Motor neuron (in vitro differentiated cells): Measurements from ENCODE around the gene RAD23A. TPM values are rescaled to one million over a fixed set of nuclear protein-coding genes. Genes with fewer than 3 reads are reported as not detected.

Experiments used
- ATAC-seq, 8 experiments: fragments of 200-7000 bp; cut with Tn5 transposase; replicated peaks in 6 of 8; 2 replicates each; pipeline ENCODE4 v1.8.0; 2021; ENCODE audit warnings: mild to moderate bottlenecking in 8 of 8, moderate library complexity in 8 of 8
- H3K27ac ChIP-seq, 2 donors: fragments of 250-450 bp; sonication (Bioruptor Pico); 2 replicates each; pipeline ENCODE4 v1.9.0; 2021; ENCODE audit warnings: antibody characterized with exemption in 2 of 2, mild to moderate bottlenecking in 2 of 2, moderate library complexity in 1 of 2
- H3K4me1 ChIP-seq, 2 donors: fragments of 250-450 bp; sonication (Bioruptor Pico); replicated peaks in 1 of 2; 2 replicates each; pipeline ENCODE4 v1.6.1; 2021; ENCODE audit warnings: antibody characterized with exemption in 2 of 2, mild to moderate bottlenecking in 2 of 2, moderate library complexity in 1 of 2
- H3K4me3 ChIP-seq, 5 donors: fragments of 250-450 bp; sonication (Bioruptor Pico); 2 replicates each; pipeline ENCODE4 v1.9.0; 2021; ENCODE audit warnings: antibody characterized with exemption in 5 of 5, mild to moderate bottlenecking in 5 of 5, moderate library complexity in 4 of 5
- WGBS, 10 experiments: fragments of 450-650 bp; shearing (Covaris generic); methylation state at CpG; one replicate each; pipeline ENCODE4 v1.0.0; 2022; 5-methylcytosine and 5-hydroxymethylcytosine counted together
- in situ Hi-C, 9 experiments: fragments of 400-800 bp; cut with MboI; loops; one replicate each; pipeline ENCODE4 v1.15.0; 2021; ENCODE audit warnings: low sequenced_read_pairs in 9 of 9, low pct_unique_long_range_greater_than_20kb in 2 of 9; ENCODE audit not compliant: unreplicated experiment in 9 of 9
- total RNA-seq, 8 experiments: library from RNA; unstranded; fragments of 300-600 nt; gene quantifications; 2 replicates each; pipeline versions ENCODE4 v1.2.3 to v1.2.4, GENCODE V29; 2022

Gene RAD23A
- total RNA-seq, 8 experiments from 2014 or later = 41.9 to 114 (median 67.4) TPM

- 90 to 100% (median 100%) methylated on average over 1 to 5 of the region's 19 CpGs; no CpG with 5 or more reads in 3 of the 10 experiments for WGBS, 10 experiments
- peaks cover 9 to 12% of the 10 kb centered on the region in 2 donors for H3K4me1 ChIP-seq
- H3K27ac ChIP-seq = no peak overlapping the region
- no peak for ATAC-seq
- H3K4me3 ChIP-seq = no peak overlapping the region
- in situ Hi-C loops = no loop called here
These were observed 15.5 kb upstream of the RAD23A start for GRCh38 chr19:12930002-12930645.

DNA sequence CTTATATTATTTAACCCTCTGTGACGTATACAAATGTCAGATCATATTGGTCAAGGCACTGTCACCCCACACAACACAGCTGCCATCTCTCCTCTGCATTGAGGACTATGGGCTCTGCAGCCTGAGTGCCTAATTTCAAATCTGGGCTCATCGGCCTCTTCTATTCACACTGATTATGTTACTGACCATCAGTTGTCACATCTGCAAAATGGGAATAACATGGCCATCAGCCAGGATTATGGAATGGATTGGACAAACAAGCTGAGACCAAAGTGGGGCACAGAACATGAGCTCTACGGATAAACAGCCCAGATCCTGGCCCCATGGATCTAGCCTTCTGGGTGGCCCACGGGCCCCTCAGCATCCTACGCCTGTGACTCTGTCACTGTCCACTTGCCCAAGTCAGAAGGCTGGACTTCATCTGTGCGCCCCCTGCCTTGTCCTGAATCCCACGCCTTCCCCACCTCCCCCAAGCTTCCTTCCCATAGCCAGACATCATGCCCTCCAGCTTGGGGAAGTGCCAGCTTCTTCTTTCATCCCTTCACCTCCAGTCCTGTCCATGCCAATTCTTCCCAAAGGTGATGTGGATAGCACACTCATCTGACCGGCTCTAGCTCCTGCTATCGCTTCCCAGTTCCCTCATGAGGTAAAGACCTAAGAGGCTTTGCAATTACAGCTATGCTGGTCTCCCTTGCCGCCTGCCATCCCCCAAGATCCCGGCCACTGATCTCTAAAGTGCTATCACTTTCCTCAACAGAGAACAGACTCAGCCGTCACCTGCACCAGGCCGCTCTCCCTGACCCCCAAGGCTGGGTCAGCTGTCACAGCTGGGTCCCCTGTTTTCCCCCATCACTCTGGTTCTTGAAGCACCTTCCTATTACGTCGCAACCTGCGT is 13.0 kb upstream of the RAD23A start:
- peaks cover 16 to 18% of the 10 kb centered on the region in 2 donors for H3K4me1 ChIP-seq
- 10 to 100% (median 33%) methylated on average over 1 to 7 of the region's 16 CpGs; no CpG with 5 or more reads in 1 of the 10 experiments for WGBS, 10 experiments
- H3K27ac ChIP-seq = peak overlapping the region; percentile 96 to 98
- ATAC-seq = no peak
- peak overlapping the region; percentile 78 to 100 (median 88) for H3K4me3 ChIP-seq
- in situ Hi-C loops = no loop called here

DNA sequence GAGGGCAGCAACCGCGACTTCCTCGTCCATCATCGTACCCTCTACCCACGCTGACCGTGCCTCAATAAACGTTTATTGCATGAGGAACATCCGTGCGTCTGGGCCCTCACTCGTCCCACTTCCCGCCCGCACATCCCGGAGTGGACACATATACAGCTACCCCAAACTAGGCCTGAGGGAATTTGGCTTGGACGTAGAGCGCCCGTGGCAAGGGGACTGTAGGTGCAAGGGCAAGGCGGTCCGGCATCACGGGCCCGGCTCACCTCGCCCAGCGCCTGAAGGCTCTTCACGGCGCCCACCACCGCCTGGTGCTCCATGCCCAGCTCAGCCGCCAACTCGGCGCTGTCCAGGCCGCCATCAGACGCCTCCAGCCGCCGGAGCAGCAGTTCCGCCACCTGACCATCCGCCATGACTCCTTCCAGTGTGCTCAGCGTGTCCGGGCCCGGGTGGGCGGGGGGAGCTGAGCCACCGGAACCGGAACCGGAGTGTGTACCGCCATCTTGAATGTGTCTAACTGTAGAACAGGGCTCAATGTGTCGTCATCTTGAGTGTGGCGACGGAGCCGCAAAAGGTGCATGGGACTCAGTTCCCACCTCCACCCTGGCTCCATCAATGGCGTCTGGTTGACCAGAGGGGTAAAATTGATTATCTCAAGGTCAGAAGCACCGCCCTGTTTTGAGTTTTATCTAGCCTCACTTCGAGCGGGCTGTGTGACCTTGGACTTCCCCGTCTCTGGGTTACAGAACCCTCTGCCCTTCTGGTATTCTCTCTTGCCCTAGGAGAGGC is 12.2 kb upstream of the RAD23A start, which contains the start of gene FARSA:
TSS of gene FARSA (minus strand) at position 425 of the 786 bp plus-strand sequence. CDS start at position 410, 15 bp downstream.
- Histone ChIP-seq H3K27ac (peak within 1 kb of the TSS; percentile 96 to 98), H3K4me3 (peak within 1 kb of the TSS; percentile 78 to 100 (median 88)), H3K4me1 (peaks cover 17 to 20% of the 10 kb centered on the region in 2 donors)
- WGBS, 10 experiments = 0 to 36% (median 3%) methylated on average over 4 to 18 of the region's 51 CpGs; no CpG with 5 or more reads in 4 of the 10 experiments
- in situ Hi-C loops = no loop called here
- ATAC-seq = peak; percentile 62 to 73 (median 68)

DNA sequence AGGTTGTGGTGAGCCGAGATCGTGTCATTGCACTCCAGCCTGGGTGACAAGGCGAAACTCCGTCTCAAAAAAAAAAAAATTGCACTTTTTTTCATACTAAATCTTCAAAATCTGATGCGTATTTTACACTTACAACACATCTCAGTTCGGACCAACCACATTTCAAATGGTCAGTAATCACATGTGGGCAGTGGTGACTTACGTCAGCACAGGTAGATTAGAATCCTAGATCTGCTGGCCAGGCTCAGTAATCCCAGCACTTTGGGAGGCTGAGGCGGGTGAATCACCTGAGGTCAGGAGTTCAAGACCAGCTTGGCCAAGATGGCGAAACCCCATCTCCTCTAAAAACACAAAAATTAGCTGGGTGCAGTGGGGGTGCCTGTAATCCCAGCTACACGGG is 10.6 kb upstream of the RAD23A start:
- no peak overlapping the region for H3K4me3 ChIP-seq
- H3K27ac ChIP-seq = no peak overlapping the region
- no peak for ATAC-seq
- H3K4me1 ChIP-seq = peaks cover 23 to 27% of the 10 kb centered on the region in 2 donors
- in situ Hi-C loops = no loop called here
- WGBS, 10 experiments = 71 to 100% (median 90%) methylated on average over 1 to 2 of the region's 10 CpGs; no CpG with 5 or more reads in 5 of the 10 experiments

DNA sequence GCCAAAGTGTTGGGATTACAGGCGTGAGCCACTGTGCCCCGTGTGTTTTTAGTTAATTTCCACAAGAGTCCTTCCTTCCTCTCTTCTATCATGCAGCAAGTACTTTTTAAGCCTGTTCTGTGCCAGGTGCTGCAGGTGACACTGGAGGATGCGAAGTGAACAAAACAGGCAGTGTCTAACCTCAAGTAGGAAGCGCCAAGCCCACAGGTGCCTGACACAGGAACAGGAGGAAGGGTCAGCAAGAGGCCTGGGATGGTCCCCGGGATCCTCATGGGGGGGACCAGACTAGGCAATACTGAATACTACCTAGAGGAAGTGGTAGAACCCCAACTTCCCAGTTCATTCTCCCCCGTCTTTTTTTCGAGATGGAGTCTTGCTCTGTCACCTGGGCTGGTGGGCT is 9.1 kb upstream of the RAD23A start:
- WGBS, 10 experiments = 72 to 100% (median 90%) methylated on average over 1 to 5 of the region's 7 CpGs; no CpG with 5 or more reads in 2 of the 10 experiments
- Histone ChIP-seq H3K4me1 (peaks cover 28 to 34% of the 10 kb centered on the region in 2 donors), H3K27ac (no peak overlapping the region), H3K4me3 (no peak overlapping the region)
- in situ Hi-C loops = no loop called here
- ATAC-seq = no peak

DNA sequence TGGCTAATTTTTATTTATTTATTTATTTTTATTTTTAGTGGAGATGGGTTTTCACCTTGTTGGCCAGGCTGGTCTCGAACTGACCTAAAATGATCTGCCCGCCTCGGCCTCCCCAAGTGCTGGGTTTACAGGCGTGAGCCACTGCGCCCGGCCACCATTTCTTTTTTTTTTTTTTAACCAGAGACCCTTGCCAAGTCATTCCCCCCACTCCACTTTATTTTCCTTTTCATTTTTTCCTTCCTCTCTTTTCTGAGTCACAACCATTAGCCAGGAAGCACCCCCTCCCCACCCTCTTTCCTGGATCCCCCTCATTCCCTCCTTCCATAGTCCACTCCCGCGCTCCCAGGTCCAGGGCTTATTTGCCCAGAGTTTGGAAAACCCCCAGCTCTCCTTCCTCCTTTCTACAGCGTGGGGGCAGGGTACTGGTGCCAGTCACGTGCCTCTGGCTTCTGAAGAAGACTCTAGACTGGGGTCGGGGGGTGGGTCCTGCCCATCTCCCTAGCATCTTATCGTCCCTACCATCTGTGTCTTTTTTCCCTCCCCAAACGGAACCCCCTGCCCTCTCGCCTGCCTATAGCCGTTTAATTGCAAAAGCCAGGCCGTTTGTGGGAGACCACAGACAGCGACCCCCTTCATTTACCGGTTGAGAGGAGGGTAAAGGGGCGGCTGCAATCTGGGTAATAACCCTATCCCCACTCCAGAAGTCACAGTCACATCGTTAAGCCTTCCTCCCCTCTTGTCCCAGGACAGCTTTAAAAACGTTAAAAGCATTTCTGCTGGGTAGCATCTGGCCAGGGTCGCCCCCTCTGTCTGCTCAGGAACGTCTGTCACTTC is 8.4 kb upstream of the RAD23A start:
- Histone ChIP-seq H3K27ac (peak overlapping the region; percentile 3 to 63), H3K4me3 (peak overlapping the region; percentile 43 to 99 (median 90)), H3K4me1 (peaks cover 28 to 29% of the 10 kb centered on the region in 2 donors)
- in situ Hi-C loops = no loop called here
- WGBS, 10 experiments = 0 to 84% (median 44%) methylated on average over 1 to 13 of the region's 23 CpGs; no CpG with 5 or more reads in 2 of the 10 experiments
- ATAC-seq = no peak

GRCh38 chr19:12937927-12938778 is 7.5 kb upstream of the RAD23A start, which contains the start of gene CALR:
TSS of gene CALR (plus strand) at chr19:12938609. CDS start at chr19:12938680, 71 bp downstream.
- Histone ChIP-seq H3K27ac (peak within 1 kb of the TSS; percentile 91 to 92), H3K4me1 (peaks cover 24 to 25% of the 10 kb centered on the region in 2 donors), H3K4me3 (peak within 1 kb of the TSS; percentile 81 to 99 (median 90))
- 0 to 17% (median 1%) methylated on average over 1 to 23 of the region's 63 CpGs; no CpG with 5 or more reads in 5 of the 10 experiments for WGBS, 10 experiments
- ATAC-seq = peak; percentile 83 to 93 (median 91)
- in situ Hi-C loops = no loop called here

GRCh38 chr19:12938779-12939601 is 6.7 kb upstream of the RAD23A start:
- 0 to 4% (median 0%) methylated on average over 1 to 21 of the region's 54 CpGs for WGBS, 10 experiments
- peak overlapping the region; percentile 81 to 99 (median 90) for H3K4me3 ChIP-seq
- in situ Hi-C loops = no loop called here
- ATAC-seq = peak in 7 of 8 experiments; percentile 6 to 33 (median 11)
- peak overlapping the region; percentile 91 to 92 for H3K27ac ChIP-seq
- peaks cover 21 to 22% of the 10 kb centered on the region in 2 donors for H3K4me1 ChIP-seq

GRCh38 chr19:12939975-12940423 is 5.7 kb upstream of the RAD23A start:
- Histone ChIP-seq H3K27ac (no peak overlapping the region), H3K4me1 (peaks cover 19 to 21% of the 10 kb centered on the region in 2 donors), H3K4me3 (peak overlapping the region; percentile 81 to 99 (median 90))
- no peak for ATAC-seq
- 43 to 95% (median 75%) methylated on average over 2 to 7 of the region's 10 CpGs; no CpG with 5 or more reads in 4 of the 10 experiments for WGBS, 10 experiments
- in situ Hi-C loops = no loop called here

DNA sequence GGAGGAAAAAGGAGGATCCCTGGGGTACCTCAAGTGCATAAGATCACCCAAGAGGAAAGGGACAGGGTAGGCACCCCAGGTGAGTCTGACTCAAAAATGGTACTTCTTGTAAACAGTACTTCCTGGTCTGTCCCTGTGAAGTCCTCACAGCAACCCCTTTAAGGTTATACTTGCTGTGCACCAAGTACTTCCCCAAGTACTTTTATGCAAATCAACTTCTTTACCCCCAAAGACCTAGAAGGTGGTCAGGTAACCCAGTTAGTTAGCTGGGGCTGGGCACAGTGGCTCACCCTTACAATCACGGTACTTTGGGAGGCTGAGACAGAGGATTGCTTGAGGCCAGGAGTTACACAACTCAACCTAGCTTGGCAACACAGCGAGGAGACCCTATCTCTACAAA is 4.8 kb upstream of the RAD23A start:
- no peak for ATAC-seq
- Histone ChIP-seq H3K4me3 (no peak overlapping the region), H3K4me1 (peaks cover 19 to 21% of the 10 kb centered on the region in 2 donors), H3K27ac (no peak overlapping the region)
- 80 to 100% (median 100%) methylated on average over 1 to 2 of the region's 2 CpGs; no CpG with 5 or more reads in 5 of the 10 experiments for WGBS, 10 experiments
- in situ Hi-C loops = no loop called here
